BLaER1 (cell line): ENCODE results near the gene PLCD3.

ENCODE experiments used
- H3K27ac ChIP-seq: shearing (Covaris generic); formaldehyde crosslinking; 2 replicates; pipeline ENCODE4 v1.8.1; 2022
- H3K27me3 ChIP-seq: shearing (Covaris generic); formaldehyde crosslinking; 2 replicates; pipeline ENCODE4 v1.8.1; 2022
- H3K36me3 ChIP-seq: shearing (Covaris generic); formaldehyde crosslinking; 2 replicates; pipeline ENCODE4 v1.8.1; 2022
- H3K4me1 ChIP-seq: shearing (Covaris generic); formaldehyde crosslinking; 2 replicates; pipeline ENCODE4 v1.8.1; 2022
- H3K4me2 ChIP-seq: shearing (Covaris generic); formaldehyde crosslinking; 2 replicates; pipeline ENCODE4 v1.8.1; 2022
- H3K4me3 ChIP-seq: shearing (Covaris generic); formaldehyde crosslinking; 2 replicates; pipeline ENCODE4 v1.8.1; 2022
- H3K9ac ChIP-seq: shearing (Covaris generic); formaldehyde crosslinking; 2 replicates; pipeline ENCODE4 v1.8.1; 2022
- H3K9me3 ChIP-seq: shearing (Covaris generic); formaldehyde crosslinking; 2 replicates; pipeline ENCODE4 v1.8.1; 2022
- H4K20me1 ChIP-seq: shearing (Covaris generic); formaldehyde crosslinking; 2 replicates; pipeline ENCODE4 v1.8.1; 2022
- Cebpa-rat ChIP-seq: shearing (Covaris generic); IDR thresholded peaks from 2 replicates; pipeline ENCODE4 v1.8.1; 2022

Gene PLCD3

GRCh38 chr17:45132320-45132571 is at the start of gene PLCD3:
Gene PLCD3 (minus strand): TSS chr17:45132515. CDS start chr17:45132410, 105 bp downstream.
- Histone ChIP-seq H3K4me2 (peak within 1 kb of the TSS; percentile 100), H3K27me3 (no peaks in the 10 kb centered on the region), H3K27ac (peak within 1 kb of the TSS; percentile 62), H3K4me1 (peaks cover 29% of the 10 kb centered on the region), H4K20me1 (no peaks in the 10 kb centered on the region), H3K36me3 (no peaks in the 10 kb centered on the region), H3K4me3 (peak within 1 kb of the TSS; percentile 82), H3K9ac (peak within 1 kb of the TSS; percentile 80), H3K9me3 (no peaks in the 10 kb centered on the region)
- TF ChIP-seq Cebpa-rat: no peak

DNA sequence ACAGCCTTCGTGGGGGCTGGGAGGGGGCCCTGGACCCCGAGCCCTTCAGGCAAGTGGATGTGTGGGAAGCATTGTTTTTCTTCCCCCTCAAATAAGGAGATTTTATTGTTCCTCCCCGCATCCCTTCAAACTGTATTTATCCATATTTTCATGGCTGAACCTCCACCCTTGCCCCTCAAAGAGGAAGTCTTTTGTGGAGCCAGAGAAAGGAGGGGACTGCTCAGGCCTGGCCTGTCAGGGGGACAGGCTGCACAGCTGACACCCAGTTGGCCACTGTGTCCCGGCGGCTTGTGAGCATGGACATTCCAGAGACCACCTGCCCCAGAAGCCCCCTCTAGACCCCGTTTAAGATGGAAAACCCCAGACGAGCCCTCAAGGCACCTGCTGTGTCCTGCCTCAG is 45.2 kb upstream of the PLCD3 start:
- no peak overlapping the region for H3K9ac ChIP-seq
- H3K4me2 ChIP-seq: 0 out of 2 replicates have a peak overlapping the region, but pooled peaks have one; percentile 18
- peak overlapping the region; percentile 5; the same call in 1 of the 2 replicates for H3K27ac ChIP-seq
- peaks cover 37% of the 10 kb centered on the region for H3K4me1 ChIP-seq
- no peaks in the 10 kb centered on the region for H4K20me1 ChIP-seq
- H3K4me3 ChIP-seq: no peak overlapping the region
- H3K9me3 ChIP-seq: no peaks in the 10 kb centered on the region
- H3K36me3 ChIP-seq: no peaks in the 10 kb centered on the region
- H3K27me3 ChIP-seq: no peaks in the 10 kb centered on the region
- no peak for TF ChIP-seq Cebpa-rat

GRCh38 chr17:45175759-45176115 is 43.4 kb upstream of the PLCD3 start:
- no peak overlapping the region for H3K27ac ChIP-seq
- H3K4me2 ChIP-seq: no peak overlapping the region

DNA sequence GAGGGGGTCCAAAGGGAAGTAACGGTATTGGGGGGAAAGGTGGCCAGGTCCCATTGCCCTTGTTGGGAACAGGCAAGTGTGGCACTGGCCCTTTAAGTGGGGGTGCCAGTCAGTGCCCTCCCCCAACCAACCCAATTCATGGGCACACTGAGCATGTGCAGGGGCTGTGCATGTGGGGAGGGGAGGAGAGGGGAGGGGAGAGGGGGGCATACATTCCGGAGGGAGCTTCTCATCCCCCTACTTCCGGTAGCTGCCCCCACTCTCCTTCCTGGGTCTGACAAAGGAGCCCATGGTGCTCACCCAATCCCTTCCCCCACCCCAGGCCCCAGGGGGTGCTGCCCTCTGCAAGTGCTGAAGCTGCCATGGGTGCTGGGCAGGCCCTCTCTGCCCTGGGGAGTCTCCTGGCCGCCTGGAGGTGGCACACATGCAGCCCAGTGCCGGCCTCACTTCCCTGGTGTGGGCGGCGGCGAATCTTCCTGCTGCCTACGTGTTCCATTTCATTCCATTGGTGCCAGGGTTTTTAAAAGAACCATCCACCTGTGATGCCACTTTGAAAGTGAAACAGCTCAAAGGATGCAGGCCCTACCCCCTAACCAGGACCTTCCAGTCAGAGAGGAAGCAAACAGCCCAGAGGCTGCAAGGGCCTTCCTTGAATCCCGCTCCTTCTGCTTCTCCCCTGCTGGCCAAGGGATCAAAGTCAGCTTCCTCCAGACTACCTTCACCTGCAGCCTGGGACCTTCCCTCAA is 40.4 kb upstream of the PLCD3 start:
- Histone ChIP-seq H3K27me3 (no peaks in the 10 kb centered on the region), H3K9ac (peak overlapping the region; percentile 61), H3K4me1 (peaks cover 51% of the 10 kb centered on the region), H3K4me3 (peak overlapping the region; percentile 37), H4K20me1 (no peaks in the 10 kb centered on the region), H3K27ac (peak overlapping the region; percentile 79), H3K4me2 (peak overlapping the region; percentile 92), H3K36me3 (peaks cover 11% of the 10 kb centered on the region; the same call in 1 of the 2 replicates), H3K9me3 (no peaks in the 10 kb centered on the region)
- no peak for TF ChIP-seq Cebpa-rat

More at GRCh38 chr17:45175759-45176115, 43.4 kb upstream of the PLCD3 start:
- peaks cover 50% of the 10 kb centered on the region for H3K4me1 ChIP-seq
- no peak overlapping the region for H3K4me3 ChIP-seq
- H3K9ac ChIP-seq: no peak overlapping the region
- no peak for TF ChIP-seq Cebpa-rat
- H4K20me1 ChIP-seq: no peaks in the 10 kb centered on the region
- H3K27me3 ChIP-seq: no peaks in the 10 kb centered on the region
- no peaks in the 10 kb centered on the region for H3K9me3 ChIP-seq
- no peaks in the 10 kb centered on the region for H3K36me3 ChIP-seq

DNA sequence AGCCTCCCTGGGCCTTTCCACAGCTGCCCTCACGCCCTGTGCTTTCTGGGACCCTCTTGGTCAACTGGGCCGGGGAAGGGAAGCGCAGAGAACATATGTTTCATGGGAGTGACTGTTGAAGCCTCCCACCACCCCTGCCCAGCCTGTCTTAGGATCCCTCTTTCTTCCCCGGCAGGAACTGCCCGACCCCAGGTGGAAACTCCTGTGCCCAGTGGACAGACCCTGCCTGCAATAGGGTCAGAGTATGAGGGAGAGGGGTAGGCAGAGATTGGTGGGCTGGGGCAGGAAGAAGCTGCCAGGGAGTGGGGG is 39.9 kb upstream of the PLCD3 start:
- peak overlapping the region; percentile 79 for H3K27ac ChIP-seq
- H3K4me2 ChIP-seq: peak overlapping the region; percentile 92
- peak overlapping the region; percentile 61 for H3K9ac ChIP-seq
- no peaks in the 10 kb centered on the region for H3K27me3 ChIP-seq
- H3K36me3 ChIP-seq: peaks cover 11% of the 10 kb centered on the region; the same call in 1 of the 2 replicates
- H3K9me3 ChIP-seq: no peaks in the 10 kb centered on the region
- no peaks in the 10 kb centered on the region for H4K20me1 ChIP-seq
- H3K4me3 ChIP-seq: peak overlapping the region; percentile 37; the same call in 1 of the 2 replicates
- H3K4me1 ChIP-seq: peaks cover 46% of the 10 kb centered on the region
- no peak for TF ChIP-seq Cebpa-rat

- Histone ChIP-seq H4K20me1 (no peaks in the 10 kb centered on the region), H3K9ac (peak overlapping the region; percentile 61), H3K27ac (peak overlapping the region; percentile 79), H3K4me2 (peak overlapping the region; percentile 92), H3K36me3 (peaks cover 11% of the 10 kb centered on the region; the same call in 1 of the 2 replicates), H3K4me3 (peak overlapping the region; percentile 37; the same call in 1 of the 2 replicates), H3K4me1 (peaks cover 44% of the 10 kb centered on the region), H3K9me3 (no peaks in the 10 kb centered on the region), H3K27me3 (no peaks in the 10 kb centered on the region)
- no peak for TF ChIP-seq Cebpa-rat
These were observed 39.3 kb upstream of the PLCD3 start for GRCh38 chr17:45171338-45172231.

DNA sequence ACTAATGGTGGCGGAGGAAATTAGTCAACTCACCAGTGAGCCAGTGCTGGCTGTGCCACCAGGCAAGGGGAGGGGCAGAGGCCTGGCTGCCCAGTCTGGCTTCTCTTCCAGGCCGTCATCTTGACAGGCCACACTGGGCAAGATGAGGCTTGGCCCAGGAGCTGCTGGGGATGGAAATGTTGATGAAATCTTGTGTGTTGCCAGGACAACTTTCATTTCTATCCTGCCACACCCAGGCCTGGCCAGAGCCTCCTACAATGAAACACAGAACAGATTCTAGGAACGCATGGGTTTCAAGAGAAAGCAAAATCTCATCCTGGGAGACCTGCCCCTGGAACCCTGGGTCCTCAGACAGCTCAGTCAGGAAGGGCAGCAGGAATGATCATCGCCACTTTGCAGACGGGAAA is 38.6 kb upstream of the PLCD3 start:
- Histone ChIP-seq H3K4me1 (peaks cover 42% of the 10 kb centered on the region), H3K4me2 (peak overlapping the region; percentile 92), H3K27ac (peak overlapping the region; percentile 79), H3K36me3 (peaks cover 11% of the 10 kb centered on the region; the same call in 1 of the 2 replicates), H4K20me1 (no peaks in the 10 kb centered on the region), H3K9ac (peak overlapping the region; percentile 61), H3K9me3 (no peaks in the 10 kb centered on the region), H3K27me3 (no peaks in the 10 kb centered on the region), H3K4me3 (no peak overlapping the region; the same call in 1 of the 2 replicates)
- TF ChIP-seq Cebpa-rat: no peak

DNA sequence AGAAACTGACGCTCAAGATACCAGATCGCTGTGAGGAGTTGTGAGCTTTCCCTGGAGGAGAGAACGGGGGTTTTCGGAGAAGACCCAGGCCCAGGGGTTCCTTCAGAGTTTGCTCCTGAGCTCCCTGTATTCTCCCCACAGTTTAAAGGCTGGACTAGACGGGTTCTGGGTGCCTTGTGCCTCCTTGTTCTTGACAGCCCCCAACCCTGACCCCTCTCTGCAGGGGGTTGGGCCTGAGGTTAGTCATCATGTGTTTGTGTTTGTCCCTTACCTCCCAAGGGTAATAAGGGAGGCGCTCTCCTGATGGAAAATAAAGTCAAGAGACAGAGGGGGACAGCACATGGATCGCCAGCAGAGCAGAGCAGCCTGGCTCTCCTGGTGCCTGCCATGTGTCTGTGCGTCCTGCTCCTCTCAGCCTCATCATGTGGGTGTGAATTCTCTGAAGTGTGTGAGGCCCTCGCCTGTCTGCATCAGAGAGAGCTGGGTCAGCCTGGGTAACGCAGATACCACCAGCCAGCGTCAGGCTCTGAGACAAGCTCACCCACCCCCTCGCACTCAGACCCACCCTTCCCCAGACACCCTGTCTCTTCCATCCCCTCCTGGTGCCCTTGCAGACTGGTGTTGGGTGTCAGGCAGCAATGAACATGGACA is 38.1 kb upstream of the PLCD3 start:
- H3K9ac ChIP-seq: peak overlapping the region; percentile 41; the same call in 1 of the 2 replicates
- peak overlapping the region; percentile 92 for H3K4me2 ChIP-seq
- H3K27me3 ChIP-seq: no peaks in the 10 kb centered on the region
- H3K4me1 ChIP-seq: peaks cover 47% of the 10 kb centered on the region
- H3K9me3 ChIP-seq: no peaks in the 10 kb centered on the region
- H3K36me3 ChIP-seq: peaks cover 11% of the 10 kb centered on the region; the same call in 1 of the 2 replicates
- peak overlapping the region; percentile 79 for H3K27ac ChIP-seq
- TF ChIP-seq Cebpa-rat: no peak
- no peak overlapping the region for H3K4me3 ChIP-seq
- H4K20me1 ChIP-seq: no peaks in the 10 kb centered on the region

DNA sequence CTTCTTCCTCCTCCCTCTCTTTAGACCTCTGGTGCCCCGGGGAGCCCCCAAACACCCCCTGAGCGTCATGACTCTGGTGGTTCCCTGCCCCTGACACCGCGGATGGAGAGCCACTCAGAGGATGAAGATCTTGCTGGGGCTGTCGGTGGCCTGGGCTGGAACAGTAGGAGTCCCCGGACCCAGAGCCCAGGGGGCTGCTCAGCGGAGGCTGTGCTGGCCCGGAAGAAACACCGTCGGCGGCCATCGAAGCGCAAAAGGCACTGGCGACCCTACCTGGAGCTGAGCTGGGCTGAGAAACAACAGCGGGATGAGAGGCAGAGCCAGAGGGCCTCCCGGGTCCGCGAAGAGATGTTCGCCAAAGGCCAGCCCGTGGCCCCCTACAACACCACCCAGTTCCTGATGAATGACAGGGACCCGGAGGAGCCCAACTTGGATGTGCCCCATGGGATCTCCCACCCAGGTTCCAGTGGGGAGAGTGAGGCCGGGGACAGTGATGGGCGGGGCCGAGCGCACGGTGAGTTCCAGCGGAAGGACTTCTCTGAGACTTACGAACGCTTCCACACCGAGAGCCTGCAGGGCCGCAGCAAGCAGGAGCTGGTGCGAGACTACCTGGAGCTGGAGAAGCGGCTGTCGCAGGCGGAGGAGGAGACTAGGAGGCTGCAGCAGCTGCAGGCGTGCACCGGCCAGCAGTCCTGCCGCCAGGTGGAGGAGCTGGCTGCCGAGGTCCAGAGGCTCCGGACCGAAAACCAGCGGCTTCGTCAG is 36.9 kb upstream of the PLCD3 start:
- Histone ChIP-seq H3K9ac (no peak overlapping the region), H3K27me3 (no peaks in the 10 kb centered on the region), H3K27ac (no peak overlapping the region), H3K4me1 (peaks cover 60% of the 10 kb centered on the region), H3K36me3 (peaks cover 11% of the 10 kb centered on the region; the same call in 1 of the 2 replicates), H4K20me1 (no peaks in the 10 kb centered on the region), H3K4me2 (no peak overlapping the region), H3K4me3 (no peak overlapping the region), H3K9me3 (no peaks in the 10 kb centered on the region)
- TF ChIP-seq Cebpa-rat: no peak
